NCI-H2107 (cell line): Measurements from ENCODE around the gene NEK7.

Experiments used
- DNase-seq: peaks from one replicate; lab custom pipeline; 2025; lab: John Stamatoyannopoulos, UW

The NEK7 gene

GRCh38 chr1:198350456-198350855, 193.7 kb downstream of the NEK7 start:
- DNase-seq, result no peak

GRCh38 chr1:198352975-198353695, 196.3 kb downstream of the NEK7 start:
- no peak for DNase-seq

GRCh38 chr1:198357937-198358336, 201.1 kb downstream of the NEK7 start:
- no peak for DNase-seq

- no peak for DNase-seq
Measured at GRCh38 chr1:198359024-198359653, 202.3 kb downstream of the NEK7 start.

GRCh38 chr1:198360208-198360729, 203.5 kb downstream of the NEK7 start:
- DNase-seq, result no peak

GRCh38 chr1:198361237-198361767, 204.5 kb downstream of the NEK7 start:
- DNase-seq, result no peak

GRCh38 chr1:198363625-198364151, 206.9 kb downstream of the NEK7 start:
- DNase-seq, result no peak

- DNase-seq, result no peak
Measured at GRCh38 chr1:198364471-198364870, 207.7 kb downstream of the NEK7 start.

- no peak for DNase-seq
Measured at GRCh38 chr1:198367296-198367695, 210.5 kb downstream of the NEK7 start.

GRCh38 chr1:198370996-198371395, 214.2 kb downstream of the NEK7 start:
- DNase-seq, result no peak
